ENCODE measurements around the gene SEC14L5.

DNA sequence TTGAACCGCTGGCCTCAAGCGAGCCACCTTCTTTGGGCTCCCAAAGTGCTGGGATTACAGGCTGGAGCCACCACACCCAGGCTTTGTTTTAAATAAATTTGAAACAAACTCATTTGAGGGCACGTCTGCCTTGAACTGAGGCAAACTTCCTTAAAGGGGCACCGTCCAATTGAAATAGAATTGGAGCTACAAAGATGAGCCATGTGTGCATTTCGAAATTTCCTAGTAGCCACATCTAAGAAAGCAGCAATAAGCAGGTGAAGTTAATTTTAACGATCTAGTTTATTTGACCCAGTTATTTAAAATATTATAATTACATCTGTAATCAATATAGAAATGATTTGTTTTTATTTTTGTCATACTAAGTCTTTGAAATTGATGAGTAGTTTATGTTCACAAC, 108.4 kb downstream of the SEC14L5 start:
- TF ChIP-seq, protein P1, sequence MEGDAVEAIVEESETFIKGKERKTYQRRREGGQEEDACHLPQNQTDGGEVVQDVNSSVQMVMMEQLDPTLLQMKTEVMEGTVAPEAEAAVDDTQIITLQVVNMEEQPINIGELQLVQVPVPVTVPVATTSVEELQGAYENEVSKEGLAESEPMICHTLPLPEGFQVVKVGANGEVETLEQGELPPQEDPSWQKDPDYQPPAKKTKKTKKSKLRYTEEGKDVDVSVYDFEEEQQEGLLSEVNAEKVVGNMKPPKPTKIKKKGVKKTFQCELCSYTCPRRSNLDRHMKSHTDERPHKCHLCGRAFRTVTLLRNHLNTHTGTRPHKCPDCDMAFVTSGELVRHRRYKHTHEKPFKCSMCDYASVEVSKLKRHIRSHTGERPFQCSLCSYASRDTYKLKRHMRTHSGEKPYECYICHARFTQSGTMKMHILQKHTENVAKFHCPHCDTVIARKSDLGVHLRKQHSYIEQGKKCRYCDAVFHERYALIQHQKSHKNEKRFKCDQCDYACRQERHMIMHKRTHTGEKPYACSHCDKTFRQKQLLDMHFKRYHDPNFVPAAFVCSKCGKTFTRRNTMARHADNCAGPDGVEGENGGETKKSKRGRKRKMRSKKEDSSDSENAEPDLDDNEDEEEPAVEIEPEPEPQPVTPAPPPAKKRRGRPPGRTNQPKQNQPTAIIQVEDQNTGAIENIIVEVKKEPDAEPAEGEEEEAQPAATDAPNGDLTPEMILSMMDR (IDR thresholded peaks at IDR 0.05), result no peak
- no peak for TF ChIP-seq EP300 (IDR thresholded peaks at IDR 0.05)

Measured in esophagus muscularis mucosa (tissue), 3 donors.